CD4-positive, alpha-beta T cell (primary cell): ENCODE measurements around the gene MAN1A2. TPM values are rescaled to one million over a fixed set of nuclear protein-coding genes. Genes with fewer than 3 reads are reported as not detected.
A peak's percentile ranks its signal among the peaks of the same experiment; 100 is the strongest.
"Not testable (repeated sequence)": the region's sequence is repeated elsewhere in the genome, so short reads cannot be mapped to it uniquely, and the experiment has no call there.

Experiments used
- ATAC-seq: fragments of 200-7000 bp; cut with Tn5 transposase; one replicate; pipeline ENCODE4 v1.10.0; 2022; ENCODE audit warnings: mild to moderate bottlenecking; ENCODE audit not compliant: poor library complexity
- CTCF ChIA-PET: fragments of 350-600 bp; sonication (Branson Sonifier 250); formaldehyde crosslinking; loops from one replicate; lab custom pipeline; 2021; ENCODE audit warnings: antibody characterized with exemption, inconsistent platforms; lab: Charles Lee
- POLR2A ChIA-PET: fragments of 350-600 bp; sonication (Branson Sonifier 250); formaldehyde crosslinking; loops from one replicate; lab custom pipeline; 2021; ENCODE audit warnings: antibody characterized with exemption, inconsistent platforms; lab: Charles Lee
- DNase-seq, 14 experiments: peaks; one replicate each; pipeline ENCODE4 v3.0.0-alpha.2; 2013 to 2020; ENCODE audit warnings: mixed read lengths in 2 of 14
- H3K27ac ChIP-seq, 2 donors: one replicate each; pipeline versions ENCODE4 v1.5.1 to v1.7.0; 2013; ENCODE audit warnings: low read length in 2 of 2, low read depth in 1 of 2, mild to moderate bottlenecking in 1 of 2
- H3K27me3 ChIP-seq, 2 experiments: 1 replicate in 1 of 2; 2 replicates in 1 of 2; pipeline versions ENCODE4 v1.6.1 to v1.7.0; 2013; ENCODE audit warnings: low read length in 2 of 2, control low read depth in 1 of 2, mild to moderate bottlenecking in 1 of 2, moderate library complexity in 1 of 2; ENCODE audit not compliant: insufficient read depth in 2 of 2, control insufficient read depth in 1 of 2
- H3K36me3 ChIP-seq: one replicate; pipeline ENCODE4 v1.6.1; 2013; ENCODE audit warnings: low read length, control low read depth; ENCODE audit not compliant: insufficient read depth
- H3K4me1 ChIP-seq: one replicate; pipeline ENCODE4 v1.6.1; 2013; ENCODE audit warnings: low read length, control low read depth; ENCODE audit not compliant: insufficient read depth
- H3K4me3 ChIP-seq: one replicate; pipeline ENCODE4 v1.5.1; 2013; ENCODE audit warnings: mild to moderate bottlenecking, low read length, moderate library complexity
- H3K9me3 ChIP-seq, 2 experiments: 1 replicate in 1 of 2; 2 replicates in 1 of 2; pipeline versions ENCODE4 v1.6.1 to v1.7.0; 2013; ENCODE audit warnings: low read length in 2 of 2, mild to moderate bottlenecking in 2 of 2, control low read depth in 1 of 2, moderate library complexity in 1 of 2; ENCODE audit not compliant: control insufficient read depth in 1 of 2, insufficient read depth in 1 of 2
- H3K27ac Mint-ChIP-seq: one replicate; pipeline ENCODE4 v1.8.0; 2020; ENCODE audit warnings: mixed read lengths
- H3K27me3 Mint-ChIP-seq: one replicate; pipeline ENCODE4 v1.8.0; 2021; ENCODE audit warnings: mixed read lengths
- H3K36me3 Mint-ChIP-seq: one replicate; pipeline ENCODE4 v1.8.0; 2021; ENCODE audit warnings: low read depth, mixed read lengths
- H3K4me1 Mint-ChIP-seq: one replicate; pipeline ENCODE4 v1.8.0; 2021; ENCODE audit warnings: low read depth, mixed read lengths
- H3K4me3 Mint-ChIP-seq: one replicate; pipeline ENCODE4 v1.8.0; 2020; ENCODE audit warnings: mild to moderate bottlenecking, mixed read lengths
- H3K9me3 Mint-ChIP-seq: one replicate; pipeline ENCODE4 v1.8.0; 2020; ENCODE audit warnings: mixed read lengths
- CTCF ChIP-seq: fragments of 200-600 bp; IDR thresholded peaks from one replicate; pipeline ENCODE4 v1.8.0; 2022; ENCODE audit warnings: antibody characterized with exemption, mild to moderate bottlenecking
- intact Hi-C, 2 experiments: fragments of 100-400 bp; cut with DNase I in 1 of 2; cut with micrococcal nuclease in 1 of 2; formaldehyde crosslinking; loops; one replicate each; pipeline versions ENCODE4 v1.15.1 to v1.9.0; 2023 to 2025; cut with DNase I, micrococcal nuclease
- total RNA-seq, 174 experiments: library from RNA in 2 of 174; stranded (reverse) in 2 of 174; gene quantifications; one replicate each; pipeline ENCODE4 v1.2.3 and lab custom pipeline; 2021 to 2026

MAN1A2 gene
- total RNA-seq, 2 experiments from 2014 or later = 45.6 to 49.7 TPM

- H3K4me1 ChIP-seq = peaks cover 3% of the 10 kb centered on the region
- TF ChIP-seq CTCF = no peak
- Mint-ChIP-seq H3K4me1 (peaks cover 19% of the 10 kb centered on the region), H3K27me3 (no peaks in the 10 kb centered on the region), H3K9me3 (no peaks in the 10 kb centered on the region), H3K27ac (no peak overlapping the region), H3K36me3 (no peaks in the 10 kb centered on the region), H3K4me3 (no peak overlapping the region)
- no peak overlapping the region for H3K4me3 ChIP-seq
- CTCF ChIA-PET = no interaction called here
- peak in 1 of 14 experiments; percentile 47 for DNase-seq
- no peaks in the 10 kb centered on the region for H3K27me3 ChIP-seq
- intact Hi-C loops = no loop called here
- POLR2A ChIA-PET = no interaction called here
- H3K36me3 ChIP-seq = no peaks in the 10 kb centered on the region
- ATAC-seq = peak; percentile 71
- H3K27ac ChIP-seq = no peak overlapping the region
- H3K9me3 ChIP-seq = no peaks in the 10 kb centered on the region
These were observed 20.9 kb upstream of the MAN1A2 start for GRCh38 chr1:117346206-117346928.

GRCh38 chr1:117347907-117348306 is 19.3 kb upstream of the MAN1A2 start:
- Mint-ChIP-seq H3K27ac (no peak overlapping the region), H3K9me3 (no peaks in the 10 kb centered on the region), H3K4me1 (peaks cover 8% of the 10 kb centered on the region), H3K4me3 (no peak overlapping the region), H3K36me3 (no peaks in the 10 kb centered on the region), H3K27me3 (no peaks in the 10 kb centered on the region)
- H3K9me3 ChIP-seq = no peaks in the 10 kb centered on the region
- no peaks in the 10 kb centered on the region for H3K36me3 ChIP-seq
- ChIA-PET POLR2A (no interaction called here), CTCF (no interaction called here)
- H3K27ac ChIP-seq = no peak overlapping the region
- intact Hi-C loops = no loop called here
- peaks cover 3% of the 10 kb centered on the region for H3K4me1 ChIP-seq
- no peak for ATAC-seq
- DNase-seq = no peak
- TF ChIP-seq CTCF = no peak
- H3K4me3 ChIP-seq = no peak overlapping the region
- H3K27me3 ChIP-seq = no peaks in the 10 kb centered on the region

- H3K9me3 ChIP-seq, H3K4me3 Mint-ChIP-seq, H3K36me3 Mint-ChIP-seq, ATAC-seq, H3K36me3 ChIP-seq, H3K9me3 Mint-ChIP-seq, H3K27ac ChIP-seq, H3K4me3 ChIP-seq, H3K4me1 Mint-ChIP-seq, POLR2A ChIA-PET, H3K27ac Mint-ChIP-seq, DNase-seq, CTCF ChIA-PET, H3K4me1 ChIP-seq, H3K27me3 Mint-ChIP-seq, intact Hi-C loops, H3K27me3 ChIP-seq: not testable (repeated sequence)
These were observed 14.6 kb upstream of the MAN1A2 start for GRCh38 chr1:117352695-117353094.

GRCh38 chr1:117357833-117358603 is 9.2 kb upstream of the MAN1A2 start:
- H3K36me3 Mint-ChIP-seq, H3K9me3 ChIP-seq, ATAC-seq, intact Hi-C loops, H3K27me3 ChIP-seq, H3K36me3 ChIP-seq, H3K4me3 ChIP-seq, H3K9me3 Mint-ChIP-seq, CTCF ChIA-PET, H3K27me3 Mint-ChIP-seq, H3K27ac ChIP-seq: not testable (repeated sequence)
- Mint-ChIP-seq H3K4me1 (peaks cover 47% of the 10 kb centered on the region), H3K27ac (peak overlapping the region; percentile 66), H3K4me3 (peak overlapping the region; percentile 38)
- DNase-seq = peak in 9 of 14 experiments; percentile 24 to 67 (median 38)
- POLR2A ChIA-PET = interaction anchor here (0.6 to 2.1 kb wide), 5 partner anchors 9 to 248 kb away, joined by 3 to 14 read pairs (median 4); partner anchors contain the start of gene MAN1A2
- H3K4me1 ChIP-seq = peaks cover 30% of the 10 kb centered on the region

GRCh38 chr1:117358604-117358887 is 8.7 kb upstream of the MAN1A2 start:
- H3K9me3 Mint-ChIP-seq, H3K27me3 Mint-ChIP-seq, ATAC-seq, H3K27ac ChIP-seq, H3K4me3 ChIP-seq, H3K36me3 Mint-ChIP-seq, H3K27me3 ChIP-seq, DNase-seq, intact Hi-C loops, CTCF ChIA-PET, H3K36me3 ChIP-seq, H3K9me3 ChIP-seq: not testable (repeated sequence)
- H3K4me3 Mint-ChIP-seq = peak overlapping the region; percentile 38
- peaks cover 52% of the 10 kb centered on the region for H3K4me1 Mint-ChIP-seq
- H3K4me1 ChIP-seq = peaks cover 32% of the 10 kb centered on the region
- POLR2A ChIA-PET = interaction anchor here (0.9 to 2.1 kb wide), 4 partner anchors 8 to 248 kb away, joined by 3 to 14 read pairs (median 4); partner anchors contain the start of gene MAN1A2
- H3K27ac Mint-ChIP-seq = peak overlapping the region; percentile 66
